GM19099 (cell line): ENCODE measurements around the gene SETDB2.

Source experiments
- POLR2A ChIP-seq: IDR thresholded peaks from 3 replicates; pipeline ENCODE4 v1.6.1; 2011; ENCODE audit warnings: low read depth; ENCODE audit not compliant: insufficient read length; ENCODE audit errors: extremely low read depth

Gene SETDB2, protein sequence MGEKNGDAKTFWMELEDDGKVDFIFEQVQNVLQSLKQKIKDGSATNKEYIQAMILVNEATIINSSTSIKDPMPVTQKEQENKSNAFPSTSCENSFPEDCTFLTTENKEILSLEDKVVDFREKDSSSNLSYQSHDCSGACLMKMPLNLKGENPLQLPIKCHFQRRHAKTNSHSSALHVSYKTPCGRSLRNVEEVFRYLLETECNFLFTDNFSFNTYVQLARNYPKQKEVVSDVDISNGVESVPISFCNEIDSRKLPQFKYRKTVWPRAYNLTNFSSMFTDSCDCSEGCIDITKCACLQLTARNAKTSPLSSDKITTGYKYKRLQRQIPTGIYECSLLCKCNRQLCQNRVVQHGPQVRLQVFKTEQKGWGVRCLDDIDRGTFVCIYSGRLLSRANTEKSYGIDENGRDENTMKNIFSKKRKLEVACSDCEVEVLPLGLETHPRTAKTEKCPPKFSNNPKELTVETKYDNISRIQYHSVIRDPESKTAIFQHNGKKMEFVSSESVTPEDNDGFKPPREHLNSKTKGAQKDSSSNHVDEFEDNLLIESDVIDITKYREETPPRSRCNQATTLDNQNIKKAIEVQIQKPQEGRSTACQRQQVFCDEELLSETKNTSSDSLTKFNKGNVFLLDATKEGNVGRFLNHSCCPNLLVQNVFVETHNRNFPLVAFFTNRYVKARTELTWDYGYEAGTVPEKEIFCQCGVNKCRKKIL

GRCh38 chr13:49443704-49444523 is at the start of gene SETDB2, which contains the start of gene CAB39L:
TSS of gene SETDB2 (plus strand) at chr13:49444274. CDS start at chr13:49451894, 7,620 bp downstream.
TSS of gene CAB39L (minus strand) at chr13:49444064. CDS start at chr13:49382910, 61,154 bp downstream.
- TF ChIP-seq POLR2A, result peak; percentile 82

DNA sequence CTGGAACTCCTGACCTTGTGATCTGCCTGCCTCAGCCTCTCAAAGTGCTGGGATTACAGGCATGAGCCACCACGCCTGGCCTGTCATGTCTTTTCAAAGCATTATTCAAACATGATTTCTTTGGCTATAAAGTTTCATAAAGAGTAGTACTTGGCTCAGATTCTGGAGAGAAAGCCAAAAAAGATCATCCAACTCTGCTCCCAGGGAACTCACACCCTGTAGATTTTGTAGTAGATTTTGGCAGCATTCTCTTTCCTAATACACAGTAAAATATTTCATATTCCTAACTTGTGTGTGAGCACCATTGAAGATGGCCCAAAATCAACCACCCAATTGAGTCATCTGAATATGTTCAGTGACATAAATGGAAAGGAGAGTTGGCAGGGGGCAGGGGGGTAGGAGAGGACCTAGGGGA is 48.6 kb upstream of the SETDB2 start:
- TF ChIP-seq POLR2A, result no peak

DNA sequence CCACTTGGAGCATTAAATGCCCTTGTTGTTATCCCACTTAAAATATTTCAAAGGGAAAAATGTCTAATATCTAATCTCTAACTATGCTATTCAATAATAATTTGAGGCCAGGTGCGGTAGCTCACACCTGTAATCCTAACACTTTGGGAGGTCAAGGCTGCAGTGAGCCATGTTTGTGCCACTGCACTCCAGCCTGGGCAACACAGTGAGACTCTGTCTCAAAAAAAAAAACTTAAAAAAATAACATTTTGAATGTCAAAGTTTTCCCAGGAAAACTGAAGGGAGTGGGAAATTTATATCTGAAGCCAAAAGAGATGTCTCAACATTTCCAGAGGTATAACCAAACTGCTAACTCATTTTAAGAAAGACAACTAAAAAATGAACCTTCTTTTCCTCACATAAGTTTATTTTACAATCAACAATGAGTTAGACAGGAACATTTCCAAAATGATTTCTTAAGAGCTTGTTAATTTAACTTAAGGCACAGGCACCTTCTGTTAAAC is 48.1 kb upstream of the SETDB2 start:
- TF ChIP-seq POLR2A, result no peak

DNA sequence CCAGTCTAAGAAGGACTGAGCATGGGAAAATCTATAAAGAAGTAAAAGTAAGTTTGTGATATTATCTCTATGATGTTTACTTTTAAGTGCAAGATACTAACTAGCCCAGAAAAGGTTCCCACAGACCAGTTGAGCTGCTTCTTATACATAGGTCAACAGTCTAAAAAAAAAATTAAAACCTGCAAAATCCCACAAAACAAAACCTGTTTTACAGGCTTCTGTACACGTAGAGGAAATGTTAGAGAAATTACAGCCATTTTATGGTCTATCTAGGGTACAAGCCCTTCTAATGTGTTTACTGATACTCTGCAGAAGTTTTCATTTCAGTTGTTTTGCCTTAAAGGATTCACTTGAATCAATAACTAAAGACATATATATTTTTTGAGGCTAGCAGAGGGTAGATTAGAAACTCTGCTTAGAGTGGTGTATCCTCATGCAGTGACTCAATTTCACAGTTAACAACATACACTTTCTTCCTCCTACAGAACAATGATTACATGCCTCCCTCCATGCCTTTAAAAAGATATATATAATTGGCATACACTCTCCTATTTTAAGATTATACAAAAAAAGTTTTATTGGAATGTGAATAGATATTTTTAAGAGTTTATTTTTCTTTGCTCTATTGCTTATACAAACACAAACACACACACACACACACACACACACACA is 44.1 kb upstream of the SETDB2 start:
- TF ChIP-seq POLR2A, result no peak

DNA sequence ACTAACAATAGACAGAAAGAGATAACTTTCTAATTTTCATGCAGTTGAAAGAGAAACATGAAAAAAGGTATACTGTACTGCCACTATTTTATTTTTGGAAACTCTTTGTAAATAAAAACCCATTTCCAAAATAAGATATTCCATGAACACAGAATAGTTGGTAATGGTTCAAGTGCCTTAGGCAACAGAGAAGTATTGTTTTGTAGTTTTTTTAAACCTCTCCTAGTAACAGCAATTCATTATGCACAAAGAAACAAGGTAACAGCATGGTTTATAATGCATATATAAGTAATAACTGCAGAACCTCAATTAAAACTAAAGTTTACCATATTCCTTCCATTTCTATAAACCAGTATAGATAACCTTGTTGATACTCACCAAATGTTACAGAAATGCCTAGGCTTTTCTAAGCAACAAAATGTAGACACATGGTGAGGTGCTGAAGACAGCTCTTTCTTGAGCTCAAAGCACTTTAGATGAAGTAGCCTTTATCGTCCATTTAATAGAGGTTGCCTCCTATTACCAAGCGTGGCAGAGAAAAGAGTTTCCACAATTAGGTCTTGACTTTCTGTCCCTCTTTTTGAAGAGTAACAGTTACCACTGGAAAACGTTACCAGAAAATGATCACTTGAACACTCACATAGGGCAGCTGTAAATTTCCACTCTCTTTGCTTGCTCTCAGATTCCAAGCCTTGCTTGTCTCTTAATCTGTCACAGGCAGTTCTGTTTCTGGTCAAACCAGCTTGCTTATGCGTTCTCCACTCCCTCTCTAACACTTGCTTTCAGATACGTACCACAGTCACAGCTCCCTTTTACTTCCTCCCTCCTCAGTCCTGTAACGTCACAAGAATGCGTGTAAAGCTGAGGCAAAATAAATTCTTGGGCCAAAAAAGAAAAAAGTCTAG is 43.1 kb upstream of the SETDB2 start:
- no peak for TF ChIP-seq POLR2A

DNA sequence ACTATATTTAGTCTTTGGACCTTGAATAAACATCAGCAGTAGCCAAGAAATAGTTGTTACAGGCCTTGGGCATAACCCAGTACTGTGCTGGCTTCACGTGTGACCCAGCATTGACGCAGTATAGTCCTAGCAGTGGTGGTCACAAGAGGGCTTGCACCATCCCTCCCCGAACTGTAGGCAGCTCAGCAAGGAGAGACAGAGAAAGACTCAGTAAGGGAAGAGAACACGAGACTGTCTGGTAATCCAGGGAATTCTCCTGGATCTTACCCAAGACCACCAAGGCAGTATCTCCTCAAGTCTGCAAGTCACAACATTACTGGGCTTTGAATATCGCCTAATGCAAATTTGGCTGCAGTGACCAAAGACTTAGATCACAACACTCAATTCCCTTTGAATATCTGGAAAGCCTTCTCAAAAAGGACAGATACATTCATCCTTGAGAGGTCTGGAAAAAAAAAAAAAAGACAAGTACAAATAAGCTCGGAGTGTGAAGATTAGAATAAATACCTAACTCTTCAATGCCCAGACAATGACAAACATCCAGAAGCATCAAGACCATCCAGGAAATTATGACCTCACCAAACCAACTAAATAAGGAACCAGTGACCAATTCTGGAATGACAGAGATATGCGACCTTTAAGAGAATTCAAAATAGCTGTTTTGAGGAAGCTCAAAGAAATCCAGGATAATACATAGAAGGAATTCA is 39.9 kb upstream of the SETDB2 start:
- no peak for TF ChIP-seq POLR2A

DNA sequence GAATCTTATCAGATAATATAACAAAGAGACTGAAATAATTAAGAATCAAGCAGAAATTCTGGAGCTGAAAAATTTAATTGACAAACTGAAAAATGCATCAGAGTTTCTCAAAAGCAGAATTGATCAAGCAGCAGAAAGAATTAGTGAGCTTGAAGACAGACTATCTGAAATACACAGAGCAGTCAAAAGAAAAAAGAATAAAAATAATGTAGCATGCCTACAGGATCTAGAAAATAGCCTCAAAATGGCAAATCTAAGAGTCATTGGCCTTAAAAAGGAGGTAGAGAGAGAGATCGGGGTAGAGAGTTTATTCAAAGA is 39.4 kb upstream of the SETDB2 start:
- TF ChIP-seq POLR2A, result no peak

GRCh38 chr13:49407068-49407467 is 37.0 kb upstream of the SETDB2 start:
- TF ChIP-seq POLR2A, result no peak

GRCh38 chr13:49407936-49408335 is 36.1 kb upstream of the SETDB2 start:
- TF ChIP-seq POLR2A, result no peak

DNA sequence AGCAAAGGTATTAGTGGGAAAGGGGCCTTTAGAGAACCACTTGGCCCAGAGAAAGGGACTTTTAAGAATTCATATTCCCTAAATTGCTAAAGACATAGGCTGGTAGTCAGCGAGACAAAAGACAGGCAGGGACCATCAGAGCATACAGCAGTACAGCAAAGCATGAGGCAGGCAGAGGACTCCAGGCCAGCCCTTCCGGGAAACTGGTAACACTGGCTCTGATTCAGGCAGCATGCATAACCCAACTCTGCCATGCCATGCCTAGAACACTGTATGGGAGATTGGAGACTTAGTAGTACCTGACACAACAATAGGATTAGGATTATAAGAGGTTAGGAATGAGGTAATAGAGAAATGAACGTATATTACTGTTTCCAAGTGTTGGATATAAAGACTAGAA is 35.1 kb upstream of the SETDB2 start:
- TF ChIP-seq POLR2A, result no peak

DNA sequence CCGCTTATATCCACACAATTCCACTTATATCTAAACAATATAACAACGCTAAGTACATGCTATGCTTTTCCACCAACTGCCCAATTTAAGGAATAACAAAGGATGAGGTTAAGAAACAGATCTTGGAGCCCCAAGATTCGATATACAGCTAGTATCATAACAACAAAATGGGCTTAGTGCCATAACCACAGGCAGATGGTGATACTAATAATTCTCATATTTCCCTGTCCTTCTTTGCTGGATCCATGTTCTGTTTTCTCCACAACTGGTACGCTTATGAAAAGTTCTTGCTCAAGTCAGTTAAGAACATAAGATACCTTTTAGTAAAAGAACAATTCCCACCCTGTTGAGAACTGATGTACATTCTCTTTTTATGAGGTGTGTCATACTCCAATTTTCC is 34.1 kb upstream of the SETDB2 start:
- TF ChIP-seq POLR2A, result no peak

- TF ChIP-seq POLR2A, result no peak
Measured at GRCh38 chr13:49410477-49410876, 33.6 kb upstream of the SETDB2 start.

GRCh38 chr13:49411353-49411752 is 32.7 kb upstream of the SETDB2 start:
- TF ChIP-seq POLR2A, result no peak
